Cerebellar nuclear complex (tissue), 1 donor: ENCODE data around the gene DCAF11.

Experiments used
- DNase-seq, 2 experiments: peaks; one replicate each; lab custom pipeline; 2025; lab: John Stamatoyannopoulos, UW

The DCAF11 gene

GRCh38 chr14:24139272-24139934 lies 24.8 kb downstream of the DCAF11 start:
- DNase-seq = no peak

- DNase-seq = peak; percentile 96 to 99
These were observed 26.7 kb downstream of the DCAF11 start, which contains the start of gene EMC9 for GRCh38 chr14:24141097-24141880. Gene EMC9, minus strand, starts transcription at chr14:24141591. Its CDS starts 287 bp downstream, at chr14:24141304.

GRCh38 chr14:24143511-24143910 lies 28.9 kb downstream of the DCAF11 start:
- no peak for DNase-seq

- DNase-seq = no peak
These were observed 29.9 kb downstream of the DCAF11 start for GRCh38 chr14:24144451-24144850.

GRCh38 chr14:24145219-24145618 lies 30.6 kb downstream of the DCAF11 start:
- no peak for DNase-seq

- DNase-seq = no peak
These were observed 31.3 kb downstream of the DCAF11 start for GRCh38 chr14:24145690-24146452.

GRCh38 chr14:24146453-24146977 lies 31.9 kb downstream of the DCAF11 start, which contains the start of gene PSME2:
Gene PSME2, minus strand, starts transcription at chr14:24146610. Its CDS starts 29 bp downstream, at chr14:24146581.
- DNase-seq = peak in 1 of 2 experiments; percentile 25

- DNase-seq = peak; percentile 89 to 98
These were observed 32.6 kb downstream of the DCAF11 start, which contains the start of gene RNF31 for GRCh38 chr14:24146978-24147760. Gene RNF31, plus strand, starts transcription at chr14:24147498. Its CDS starts 201 bp downstream, at chr14:24147699.

- no peak for DNase-seq
These were observed 33.3 kb downstream of the DCAF11 start for GRCh38 chr14:24147761-24148428.

- DNase-seq = no peak
These were observed 34.9 kb downstream of the DCAF11 start for GRCh38 chr14:24149302-24149969.

- DNase-seq = no peak
These were observed 35.5 kb downstream of the DCAF11 start for GRCh38 chr14:24150061-24150460.

GRCh38 chr14:24150567-24150966 lies 36.0 kb downstream of the DCAF11 start:
- DNase-seq = no peak

- no peak for DNase-seq
These were observed 36.4 kb downstream of the DCAF11 start for GRCh38 chr14:24150993-24151392.

GRCh38 chr14:24151404-24152080 lies 37.0 kb downstream of the DCAF11 start:
- no peak for DNase-seq

- no peak for DNase-seq
These were observed 40.5 kb downstream of the DCAF11 start for GRCh38 chr14:24155100-24155499.

GRCh38 chr14:24156840-24157239 lies 42.3 kb downstream of the DCAF11 start:
- no peak for DNase-seq

GRCh38 chr14:24157331-24157730 lies 42.8 kb downstream of the DCAF11 start:
- no peak for DNase-seq

- no peak for DNase-seq
These were observed 45.4 kb downstream of the DCAF11 start for GRCh38 chr14:24159777-24160498.

- DNase-seq = no peak
These were observed 45.9 kb downstream of the DCAF11 start for GRCh38 chr14:24160499-24160849.
